Hematopoietic multipotent progenitor cell (in vitro differentiated cells): ENCODE measurements around the gene GPR82. TPM values are rescaled to one million over a fixed set of nuclear protein-coding genes. Genes with fewer than 3 reads are reported as not detected.
"Not testable (repeated sequence)": the region's sequence is repeated elsewhere in the genome, so short reads cannot be mapped to it uniquely, and the experiment has no call there.

Experiments used
- DNase-seq, 3 donors: peaks; one replicate each; pipeline ENCODE4 v3.0.0-alpha.2; 2011 to 2015; ENCODE audit warnings: low read depth in 2 of 3, low spot score in 2 of 3
- total RNA-seq: library from RNA; depleted of rRNA; stranded (reverse); fragments of >200 nt; gene quantifications from one replicate; pipeline ENCODE4 v1.2.3, GENCODE V29; 2012

The GPR82 gene
- not detected for total RNA-seq

- peak in 1 of 3 donors; percentile 10 for DNase-seq
These were observed at the start of gene GPR82 for GRCh38 chrX:41723826-41724225. GPR82 (plus strand) TSS chrX:41724181; CDS start chrX:41727027, 2,846 bp downstream.

- DNase-seq = not testable (repeated sequence)
These were observed 47.6 kb upstream of the GPR82 start for GRCh38 chrX:41676361-41676760.

GRCh38 chrX:41677183-41678060 is 46.6 kb upstream of the GPR82 start:
- DNase-seq = no peak

- DNase-seq = no peak
These were observed 39.8 kb upstream of the GPR82 start for GRCh38 chrX:41684138-41684537.

GRCh38 chrX:41684940-41685339 is 39.0 kb upstream of the GPR82 start:
- no peak for DNase-seq

- DNase-seq = peak in 1 of 3 donors; percentile 63
These were observed 37.2 kb upstream of the GPR82 start for GRCh38 chrX:41686788-41687187.

- no peak for DNase-seq
These were observed 35.8 kb upstream of the GPR82 start for GRCh38 chrX:41688156-41688555.

- DNase-seq = no peak
These were observed 35.1 kb upstream of the GPR82 start, which contains the start of gene GPR34 for GRCh38 chrX:41688835-41689234. GPR34 (plus strand) TSS chrX:41688973; CDS start chrX:41695634, 6,661 bp downstream.

GRCh38 chrX:41689711-41690110 is 34.3 kb upstream of the GPR82 start:
- no peak for DNase-seq

- DNase-seq = peak in 1 of 3 donors; percentile 28
These were observed 31.7 kb upstream of the GPR82 start for GRCh38 chrX:41692162-41692749.

GRCh38 chrX:41693024-41693423 is 31.0 kb upstream of the GPR82 start:
- no peak for DNase-seq

- DNase-seq = no peak
These were observed 28.6 kb upstream of the GPR82 start for GRCh38 chrX:41695426-41695825.

- no peak for DNase-seq
These were observed 20.4 kb upstream of the GPR82 start for GRCh38 chrX:41703574-41704029.

- no peak for DNase-seq
These were observed 18.9 kb upstream of the GPR82 start for GRCh38 chrX:41705042-41705441.

GRCh38 chrX:41705680-41706374 is 18.2 kb upstream of the GPR82 start:
- peak in 1 of 3 donors; percentile 66 for DNase-seq

GRCh38 chrX:41707218-41707617 is 16.8 kb upstream of the GPR82 start:
- no peak for DNase-seq

GRCh38 chrX:41708486-41708885 is 15.5 kb upstream of the GPR82 start:
- DNase-seq = no peak

- no peak for DNase-seq
These were observed 12.8 kb upstream of the GPR82 start for GRCh38 chrX:41711021-41711667.

- DNase-seq = no peak
These were observed 7.8 kb upstream of the GPR82 start for GRCh38 chrX:41716222-41716621.

- DNase-seq = no peak
These were observed 7.1 kb upstream of the GPR82 start for GRCh38 chrX:41716767-41717473.
